Astrocyte (in vitro differentiated cells and primary cell): ENCODE results near the gene DYRK1A.

Experiments
- EZH2 ChIP-seq: IDR thresholded peaks from 2 replicates; pipeline ENCODE4 v1.6.1; 2012; ENCODE audit warnings: mild to moderate bottlenecking, low read length, inconsistent platforms; ENCODE audit not compliant: insufficient read depth
- TF ChIP-seq, protein P1 (sequence below): IDR thresholded peaks from 2 replicates; pipeline ENCODE4 v1.5.1; 2011; ENCODE audit warnings: low read depth, mild to moderate bottlenecking, inconsistent platforms, low read length, moderate library complexity; ENCODE audit not compliant: insufficient read depth

GRCh38 chr21:37551993-37552355 is 185.4 kb downstream of the DYRK1A start:
- TF ChIP-seq, protein P1, sequence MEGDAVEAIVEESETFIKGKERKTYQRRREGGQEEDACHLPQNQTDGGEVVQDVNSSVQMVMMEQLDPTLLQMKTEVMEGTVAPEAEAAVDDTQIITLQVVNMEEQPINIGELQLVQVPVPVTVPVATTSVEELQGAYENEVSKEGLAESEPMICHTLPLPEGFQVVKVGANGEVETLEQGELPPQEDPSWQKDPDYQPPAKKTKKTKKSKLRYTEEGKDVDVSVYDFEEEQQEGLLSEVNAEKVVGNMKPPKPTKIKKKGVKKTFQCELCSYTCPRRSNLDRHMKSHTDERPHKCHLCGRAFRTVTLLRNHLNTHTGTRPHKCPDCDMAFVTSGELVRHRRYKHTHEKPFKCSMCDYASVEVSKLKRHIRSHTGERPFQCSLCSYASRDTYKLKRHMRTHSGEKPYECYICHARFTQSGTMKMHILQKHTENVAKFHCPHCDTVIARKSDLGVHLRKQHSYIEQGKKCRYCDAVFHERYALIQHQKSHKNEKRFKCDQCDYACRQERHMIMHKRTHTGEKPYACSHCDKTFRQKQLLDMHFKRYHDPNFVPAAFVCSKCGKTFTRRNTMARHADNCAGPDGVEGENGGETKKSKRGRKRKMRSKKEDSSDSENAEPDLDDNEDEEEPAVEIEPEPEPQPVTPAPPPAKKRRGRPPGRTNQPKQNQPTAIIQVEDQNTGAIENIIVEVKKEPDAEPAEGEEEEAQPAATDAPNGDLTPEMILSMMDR, result no peak
- no peak for TF ChIP-seq EZH2
